Measurements from ENCODE around the gene HBB. TPM values are rescaled to one million over a fixed set of nuclear protein-coding genes. Genes with fewer than 3 reads are reported as not detected.

The HBB gene
- total RNA-seq, 1 experiment from 2014 or later = not detected

DNA sequence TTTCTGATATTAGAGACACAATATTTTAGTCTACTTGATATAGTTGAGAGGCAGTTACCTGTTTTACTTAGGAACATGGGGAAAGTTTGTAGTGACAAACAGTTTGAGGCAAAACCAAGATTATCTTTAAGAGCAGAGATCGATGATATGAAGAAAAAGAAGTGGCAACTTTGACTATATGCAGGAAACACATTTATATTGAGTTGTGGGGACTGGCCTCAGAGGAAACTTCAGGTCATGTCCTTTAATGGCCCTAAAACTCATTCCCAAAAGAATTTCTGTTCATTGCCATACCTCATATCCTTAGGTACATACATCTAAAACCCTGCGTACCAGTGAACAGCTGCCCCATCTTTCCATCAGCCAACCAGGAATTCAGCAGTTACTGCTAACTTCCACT, 18.3 kb upstream of the HBB start:
- no peak overlapping the region for H4K8ac ChIP-seq (replicated peaks; ENCODE audit: insufficient read length, low read depth, low read length)
- no peak overlapping the region for H2BK15ac ChIP-seq (ENCODE audit: low read depth, low read length)
- H3K23me2 ChIP-seq (ENCODE audit: insufficient read length, low read depth, low read length, poor library complexity, severe bottlenecking) = no peaks in the 10 kb centered on the region
- no peak overlapping the region for H3K14ac ChIP-seq (ENCODE audit: insufficient read depth, low read length)
- H3K18ac ChIP-seq (ENCODE audit: insufficient read length, low read depth, low read length) = no peak overlapping the region
- no peak overlapping the region for H3K4me2 ChIP-seq (ENCODE audit: insufficient read depth, insufficient read length, low read length)
- H4K91ac ChIP-seq (ENCODE audit: insufficient read length, low read depth, low read length) = no peak overlapping the region
- no peaks in the 10 kb centered on the region for H3K79me1 ChIP-seq (ENCODE audit: insufficient read depth, low read depth, low read length, poor library complexity, severe bottlenecking)
- no peaks in the 10 kb centered on the region for H3K9me3 ChIP-seq (ENCODE audit: control insufficient read depth, low read depth, low read length)
- Mint-ChIP-seq H3K27ac (no peak overlapping the region), H3K27me3 (ENCODE audit: low read depth) (peaks cover 3% of the 10 kb centered on the region), H3K9me3 (no peaks in the 10 kb centered on the region), H3K36me3 (ENCODE audit: insufficient read depth in 1 of 3, low read depth in 3 of 3) (no peaks in the 10 kb centered on the region), H3K4me3 (no peak overlapping the region), H3K4me1 (no peaks in the 10 kb centered on the region)
- no peaks in the 10 kb centered on the region for H3K27me3 ChIP-seq (ENCODE audit: insufficient read depth, low read length)
- H3K56ac ChIP-seq (ENCODE audit: insufficient read length, low read depth, low read length) = no peak overlapping the region
- no peak overlapping the region for H3K27ac ChIP-seq (ENCODE audit: insufficient read length, low read depth, low read length)
- H3K79me2 ChIP-seq (ENCODE audit: insufficient read depth, low read length) = no peaks in the 10 kb centered on the region
- no peak overlapping the region for H2BK20ac ChIP-seq (ENCODE audit: low read depth, low read length, poor library complexity, severe bottlenecking)
- no peaks in the 10 kb centered on the region for H3K4me1 ChIP-seq (ENCODE audit: insufficient read depth, low read length)
- H3K9ac ChIP-seq (ENCODE audit: extremely low read depth, insufficient read length, low read length) = no peak overlapping the region
- no peak for DNase-seq
- TF ChIP-seq, protein P1, sequence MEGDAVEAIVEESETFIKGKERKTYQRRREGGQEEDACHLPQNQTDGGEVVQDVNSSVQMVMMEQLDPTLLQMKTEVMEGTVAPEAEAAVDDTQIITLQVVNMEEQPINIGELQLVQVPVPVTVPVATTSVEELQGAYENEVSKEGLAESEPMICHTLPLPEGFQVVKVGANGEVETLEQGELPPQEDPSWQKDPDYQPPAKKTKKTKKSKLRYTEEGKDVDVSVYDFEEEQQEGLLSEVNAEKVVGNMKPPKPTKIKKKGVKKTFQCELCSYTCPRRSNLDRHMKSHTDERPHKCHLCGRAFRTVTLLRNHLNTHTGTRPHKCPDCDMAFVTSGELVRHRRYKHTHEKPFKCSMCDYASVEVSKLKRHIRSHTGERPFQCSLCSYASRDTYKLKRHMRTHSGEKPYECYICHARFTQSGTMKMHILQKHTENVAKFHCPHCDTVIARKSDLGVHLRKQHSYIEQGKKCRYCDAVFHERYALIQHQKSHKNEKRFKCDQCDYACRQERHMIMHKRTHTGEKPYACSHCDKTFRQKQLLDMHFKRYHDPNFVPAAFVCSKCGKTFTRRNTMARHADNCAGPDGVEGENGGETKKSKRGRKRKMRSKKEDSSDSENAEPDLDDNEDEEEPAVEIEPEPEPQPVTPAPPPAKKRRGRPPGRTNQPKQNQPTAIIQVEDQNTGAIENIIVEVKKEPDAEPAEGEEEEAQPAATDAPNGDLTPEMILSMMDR (conservative IDR thresholded peaks at IDR 0.05) = no peak
- WGBS (ENCODE audit: extremely low coverage, insufficient read length, low lambda C conversion rate) = no CpG with 5 or more reads among the region's 2 CpGs
- no peak overlapping the region for H2AK5ac ChIP-seq (ENCODE audit: insufficient read length, low read length)
- no peak overlapping the region for H2AFZ ChIP-seq (ENCODE audit: low read length)
- no peak overlapping the region for H4K5ac ChIP-seq (ENCODE audit: insufficient read length, low read depth, low read length)
- H3K4ac ChIP-seq (ENCODE audit: low read depth, low read length) = no peak overlapping the region
- H4K20me1 ChIP-seq (ENCODE audit: control insufficient read depth, insufficient read depth, insufficient read length) = no peaks in the 10 kb centered on the region
- no peak overlapping the region for H3K23ac ChIP-seq (ENCODE audit: insufficient read length, low read depth, low read length)
- H3T11ph ChIP-seq (ENCODE audit: low read length) = no peak overlapping the region
- H2BK12ac ChIP-seq (ENCODE audit: insufficient read length, low read depth, low read length) = no peak overlapping the region
- H2BK120ac ChIP-seq (ENCODE audit: low read depth, low read length, poor library complexity, severe bottlenecking) = no peak overlapping the region
- H2BK5ac ChIP-seq (ENCODE audit: insufficient read length, low read length) = no peak overlapping the region

Measured in H9 (cell line).